Fibroblast of pulmonary artery (primary cell): Measurements from ENCODE around the gene DIAPH3.

Source experiments
- DNase-seq: peaks from one replicate; pipeline ENCODE4 v3.0.0-alpha.2; 2010; ENCODE audit warnings: low read depth
- H3K4me3 ChIP-seq: replicated peaks from 2 replicates; pipeline ENCODE4 v1.5.1; 2011; ENCODE audit warnings: low read depth, mild to moderate bottlenecking, control low read depth, low read length, moderate library complexity
- TF ChIP-seq, protein P1 (sequence below): IDR thresholded peaks from 2 replicates; pipeline ENCODE4 v1.5.1; 2011; ENCODE audit warnings: mild to moderate bottlenecking, control low read depth, low read length, inconsistent platforms; ENCODE audit errors: missing control alignments

The DIAPH3 gene

DNA sequence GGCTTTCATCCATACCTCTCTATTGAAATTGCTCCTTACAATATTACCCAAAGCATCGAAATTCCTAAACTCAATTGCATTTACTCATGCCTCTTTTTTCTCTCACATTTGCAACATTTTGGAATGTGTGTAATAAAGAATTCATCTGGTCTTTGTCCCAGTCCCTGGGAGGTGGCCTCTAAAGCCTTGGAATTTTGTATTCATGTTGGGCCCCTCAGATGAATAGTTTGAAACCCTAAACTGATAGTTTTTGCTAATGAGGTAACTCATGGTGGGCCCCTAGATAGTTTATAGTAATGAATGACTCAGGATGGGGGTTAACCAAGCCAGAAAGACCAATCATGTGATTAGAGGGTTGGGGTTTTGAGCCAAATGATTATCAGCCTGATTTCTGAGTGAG, 490.4 kb downstream of the DIAPH3 start:
- DNase-seq, result no peak
- TF ChIP-seq, protein P1, sequence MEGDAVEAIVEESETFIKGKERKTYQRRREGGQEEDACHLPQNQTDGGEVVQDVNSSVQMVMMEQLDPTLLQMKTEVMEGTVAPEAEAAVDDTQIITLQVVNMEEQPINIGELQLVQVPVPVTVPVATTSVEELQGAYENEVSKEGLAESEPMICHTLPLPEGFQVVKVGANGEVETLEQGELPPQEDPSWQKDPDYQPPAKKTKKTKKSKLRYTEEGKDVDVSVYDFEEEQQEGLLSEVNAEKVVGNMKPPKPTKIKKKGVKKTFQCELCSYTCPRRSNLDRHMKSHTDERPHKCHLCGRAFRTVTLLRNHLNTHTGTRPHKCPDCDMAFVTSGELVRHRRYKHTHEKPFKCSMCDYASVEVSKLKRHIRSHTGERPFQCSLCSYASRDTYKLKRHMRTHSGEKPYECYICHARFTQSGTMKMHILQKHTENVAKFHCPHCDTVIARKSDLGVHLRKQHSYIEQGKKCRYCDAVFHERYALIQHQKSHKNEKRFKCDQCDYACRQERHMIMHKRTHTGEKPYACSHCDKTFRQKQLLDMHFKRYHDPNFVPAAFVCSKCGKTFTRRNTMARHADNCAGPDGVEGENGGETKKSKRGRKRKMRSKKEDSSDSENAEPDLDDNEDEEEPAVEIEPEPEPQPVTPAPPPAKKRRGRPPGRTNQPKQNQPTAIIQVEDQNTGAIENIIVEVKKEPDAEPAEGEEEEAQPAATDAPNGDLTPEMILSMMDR, result no peak
- no peak overlapping the region for H3K4me3 ChIP-seq

DNA sequence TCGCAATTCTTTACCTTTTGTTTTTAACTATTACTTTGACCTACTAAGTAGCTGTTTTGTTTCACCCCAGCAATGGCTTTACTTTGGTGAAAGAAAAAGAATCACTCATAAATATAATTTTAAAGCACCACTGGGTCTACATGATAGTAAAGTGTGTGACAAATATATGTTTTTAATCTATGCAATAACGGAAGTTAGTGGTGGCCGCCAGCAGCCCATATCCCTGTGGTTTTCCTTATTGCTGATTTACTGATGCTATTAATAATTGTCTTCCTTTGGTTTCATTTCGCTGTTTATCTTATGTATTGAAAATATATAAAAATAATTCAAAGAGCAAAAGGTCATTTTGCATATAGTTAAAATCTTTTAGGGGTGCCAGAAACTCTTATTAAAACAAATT, 491.3 kb downstream of the DIAPH3 start:
- H3K4me3 ChIP-seq, result no peak overlapping the region
- TF ChIP-seq, protein P1, result no peak
- DNase-seq, result no peak

DNA sequence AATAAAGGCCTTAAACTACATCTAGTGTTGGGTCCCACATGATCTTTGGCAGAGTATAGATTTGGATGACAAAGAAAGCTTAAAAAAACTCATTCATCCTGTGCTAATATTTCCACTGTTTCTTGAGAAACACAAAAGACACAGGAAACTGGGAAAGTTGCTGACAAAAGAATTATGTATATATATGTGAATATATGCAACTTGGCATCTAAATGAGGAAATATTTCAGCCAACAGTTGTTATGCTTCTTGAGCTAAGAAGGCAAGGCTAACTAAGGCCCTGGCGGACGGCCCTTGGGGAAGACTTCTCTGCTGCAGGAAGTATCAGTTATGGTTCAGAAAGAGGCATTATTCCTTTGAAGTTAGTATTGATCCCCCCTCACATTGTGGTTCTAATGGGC, 491.8 kb downstream of the DIAPH3 start:
- peak; percentile 16 for DNase-seq
- TF ChIP-seq, protein P1, result no peak
- no peak overlapping the region for H3K4me3 ChIP-seq

DNA sequence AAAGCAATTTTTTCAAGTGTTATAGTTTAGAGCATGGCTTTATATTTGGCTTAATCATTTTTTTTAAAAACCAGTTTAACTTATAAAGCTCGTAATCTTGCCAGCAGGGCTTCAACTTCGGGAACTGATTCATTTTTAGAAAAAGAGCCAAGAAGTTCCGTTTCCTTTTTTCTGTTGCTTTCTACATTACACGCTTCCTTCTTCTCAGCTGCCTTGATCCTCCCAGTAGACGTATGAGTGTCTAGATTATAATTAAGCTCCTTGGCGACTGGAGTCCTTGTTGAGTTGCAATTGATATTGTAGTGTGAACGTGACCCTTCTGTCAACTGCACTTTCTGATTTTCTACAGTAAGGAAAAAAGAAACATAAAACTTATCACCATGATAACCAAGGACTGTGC, 497.2 kb downstream of the DIAPH3 start:
- TF ChIP-seq, protein P1, result no peak
- H3K4me3 ChIP-seq, result no peak overlapping the region
- peak; percentile 51 for DNase-seq

DNA sequence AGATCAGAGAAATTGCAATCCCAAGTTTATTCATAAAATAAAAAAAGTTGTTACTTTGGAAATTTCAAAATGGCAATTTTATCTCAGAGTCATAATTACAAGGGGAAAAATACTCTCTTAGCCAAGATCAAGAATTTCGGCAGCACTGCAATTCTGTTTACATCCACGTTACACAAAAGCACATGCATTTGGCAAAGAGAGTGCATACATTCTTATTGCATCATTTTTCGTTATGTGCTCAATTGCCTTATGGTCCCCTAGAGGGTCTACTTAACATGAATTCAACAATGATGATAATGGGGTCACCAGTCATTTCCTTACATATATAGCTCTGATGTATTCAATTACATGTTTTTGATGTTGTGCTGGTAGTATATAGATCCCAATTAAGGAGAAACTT, 498.0 kb downstream of the DIAPH3 start:
- no peak overlapping the region for H3K4me3 ChIP-seq
- TF ChIP-seq, protein P1, result no peak
- peak; percentile 42 for DNase-seq

DNA sequence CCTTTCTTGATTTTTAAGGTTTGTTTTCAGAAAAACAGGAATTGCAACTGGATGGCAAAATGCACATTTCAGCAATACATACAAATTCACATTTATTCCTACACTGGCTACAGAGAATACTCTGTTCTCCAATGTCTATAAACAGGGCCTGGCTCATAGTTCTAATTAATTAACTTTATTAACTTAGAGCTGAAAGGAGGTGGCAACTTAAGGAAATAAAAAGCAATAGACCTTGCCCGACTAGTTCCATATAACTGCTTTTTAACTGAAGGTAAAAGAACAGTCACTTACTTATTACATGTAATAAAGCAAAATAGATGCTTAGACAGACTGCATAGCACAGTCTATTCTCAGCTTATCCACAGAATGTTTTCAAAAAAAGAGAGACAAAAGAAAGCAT, 498.5 kb downstream of the DIAPH3 start:
- DNase-seq, result no peak
- TF ChIP-seq, protein P1, result no peak
- no peak overlapping the region for H3K4me3 ChIP-seq

DNA sequence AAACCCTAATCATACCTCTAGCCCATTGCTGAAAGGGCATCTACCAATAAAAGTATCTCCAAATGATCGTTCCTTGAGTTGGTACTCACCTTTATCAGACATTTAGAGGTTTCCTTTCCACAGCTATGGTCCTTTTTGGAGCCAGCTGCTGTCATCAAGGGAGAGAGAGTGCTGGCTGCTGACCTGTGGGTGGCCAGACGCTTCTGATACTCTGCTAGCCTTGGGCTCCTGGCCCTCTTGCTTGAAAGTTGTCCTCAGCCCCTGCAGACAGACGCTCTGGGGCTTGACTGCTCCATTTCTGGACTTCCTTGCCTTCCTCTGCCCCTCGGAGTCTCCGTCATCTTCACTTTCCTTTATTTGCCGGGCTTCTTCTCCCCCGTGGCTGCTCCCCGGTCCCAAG, 499.1 kb downstream of the DIAPH3 start:
- DNase-seq, result no peak

More for the DNA sequence above, 499.1 kb downstream of the DIAPH3 start:
- TF ChIP-seq, protein P1, result no peak
- H3K4me3 ChIP-seq, result no peak overlapping the region
